ENCODE measurements around the gene INSYN2A.

DNA sequence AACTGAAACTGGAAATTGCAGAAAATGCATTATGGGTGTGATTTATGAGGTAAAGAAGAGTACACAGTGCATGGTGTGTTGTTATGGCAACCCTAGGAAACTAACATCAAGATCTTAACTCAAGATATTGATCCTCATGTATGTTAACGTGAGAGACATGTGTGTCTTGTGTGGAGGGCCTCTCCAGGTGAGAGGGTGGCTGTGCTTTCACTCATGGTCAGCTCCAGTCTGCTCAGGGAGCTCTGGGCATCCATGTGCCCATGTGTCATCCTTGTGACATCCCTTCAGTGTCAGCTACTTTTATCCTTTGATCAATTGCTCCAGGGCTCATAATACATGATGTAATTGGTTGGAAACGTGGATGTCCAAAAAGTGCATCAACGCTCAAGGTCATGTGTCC is 24.9 kb upstream of the INSYN2A start:
- TF ChIP-seq, protein P1, sequence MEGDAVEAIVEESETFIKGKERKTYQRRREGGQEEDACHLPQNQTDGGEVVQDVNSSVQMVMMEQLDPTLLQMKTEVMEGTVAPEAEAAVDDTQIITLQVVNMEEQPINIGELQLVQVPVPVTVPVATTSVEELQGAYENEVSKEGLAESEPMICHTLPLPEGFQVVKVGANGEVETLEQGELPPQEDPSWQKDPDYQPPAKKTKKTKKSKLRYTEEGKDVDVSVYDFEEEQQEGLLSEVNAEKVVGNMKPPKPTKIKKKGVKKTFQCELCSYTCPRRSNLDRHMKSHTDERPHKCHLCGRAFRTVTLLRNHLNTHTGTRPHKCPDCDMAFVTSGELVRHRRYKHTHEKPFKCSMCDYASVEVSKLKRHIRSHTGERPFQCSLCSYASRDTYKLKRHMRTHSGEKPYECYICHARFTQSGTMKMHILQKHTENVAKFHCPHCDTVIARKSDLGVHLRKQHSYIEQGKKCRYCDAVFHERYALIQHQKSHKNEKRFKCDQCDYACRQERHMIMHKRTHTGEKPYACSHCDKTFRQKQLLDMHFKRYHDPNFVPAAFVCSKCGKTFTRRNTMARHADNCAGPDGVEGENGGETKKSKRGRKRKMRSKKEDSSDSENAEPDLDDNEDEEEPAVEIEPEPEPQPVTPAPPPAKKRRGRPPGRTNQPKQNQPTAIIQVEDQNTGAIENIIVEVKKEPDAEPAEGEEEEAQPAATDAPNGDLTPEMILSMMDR (IDR thresholded peaks at IDR 0.05): no peak
- no peak for TF ChIP-seq POLR2AphosphoS5 (IDR thresholded peaks at IDR 0.05)
- no peak for TF ChIP-seq EP300 (IDR thresholded peaks at IDR 0.05)
